Peyer's patch (tissue), 4 donors: Measurements from ENCODE around the gene ALPI. TPM values are rescaled to one million over a fixed set of nuclear protein-coding genes. Genes with fewer than 3 reads are reported as not detected.
"Not testable (repeated sequence)": the region's sequence is repeated elsewhere in the genome, so short reads cannot be mapped to it uniquely, and the experiment has no call there.

Source experiments
- DNase-seq, 3 donors: peaks; one replicate each; pipeline ENCODE4 v3.0.0-alpha.2; 2017 to 2019
- H3K27ac ChIP-seq, 4 donors: fragments of 200-600 bp; sonication (generic); one replicate each; pipeline ENCODE4 v1.5.1; 2016 to 2019
- H3K27me3 ChIP-seq, 2 donors: fragments of 200-600 bp; sonication (generic); one replicate each; pipeline ENCODE4 v1.5.1; 2019
- H3K36me3 ChIP-seq, 3 donors: fragments of 200-600 bp; sonication (generic); one replicate each; pipeline ENCODE4 v1.5.1; 2016 to 2019
- H3K4me1 ChIP-seq, 4 donors: fragments of 200-600 bp; sonication (generic); one replicate each; pipeline ENCODE4 v1.5.1; 2016 to 2019
- H3K4me3 ChIP-seq, 4 donors: fragments of 200-600 bp; sonication (generic); 1 replicate in 3 of 4; 2 replicates in 1 of 4; pipeline ENCODE4 v1.5.1; 2016 to 2019; ENCODE audit warnings: mild to moderate bottlenecking in 1 of 4
- H3K9me3 ChIP-seq, 4 donors: fragments of 200-600 bp; sonication (generic); one replicate each; pipeline ENCODE4 v1.5.1; 2016 to 2019; ENCODE audit warnings: mild to moderate bottlenecking in 1 of 4
- CTCF ChIP-seq, 6 experiments: fragments of 450-650 bp in 4 of 6; fragments of 200-600 bp in 2 of 6; sonication (generic) in 1 of 6; IDR thresholded peaks; one replicate each; pipeline ENCODE4 v1.5.1; 2017 to 2019; ENCODE audit warnings: antibody characterized with exemption in 6 of 6, mild to moderate bottlenecking in 3 of 6, moderate library complexity in 1 of 6
- POLR2A ChIP-seq, 2 donors: fragments of 450-650 bp; IDR thresholded peaks; one replicate each; pipeline ENCODE4 v1.5.1; 2017; ENCODE audit warnings: antibody characterized with exemption in 2 of 2, mild to moderate bottlenecking in 2 of 2, moderate library complexity in 2 of 2
- total RNA-seq, 4 donors: library from RNA; depleted of rRNA; stranded (reverse); fragments of >200 nt; gene quantifications; one replicate each; pipeline ENCODE4 v1.1.0, GENCODE V29; 2016

Gene ALPI
- total RNA-seq, result 100 to 1,000 TPM in 3 of 4 donors, 10 to 100 TPM in 1; 22.3 to 473 (median 350) TPM

GRCh38 chr2:232455426-232456255, at the start of gene ALPI:
Gene ALPI, plus strand, starts transcription at chr2:232456153. Its CDS starts 47 bp downstream, at chr2:232456200.
- H3K4me3 ChIP-seq, result peak within 1 kb of the TSS in 3 of 4 donors; percentile 14 to 55 (median 54)
- DNase-seq, result peak in 2 of 3 donors; percentile 91 to 92
- TF ChIP-seq POLR2A (IDR thresholded peaks at IDR 0.05) (peak; percentile 89 to 94), CTCF (IDR thresholded peaks at IDR 0.05) (no peak)
- H3K4me1 ChIP-seq, result no peaks in the 10 kb centered on the region
- peak within 1 kb of the TSS in 3 of 4 donors; percentile 53 to 94 (median 84) for H3K27ac ChIP-seq
- H3K36me3 ChIP-seq, result no peaks in the 10 kb centered on the region
- H3K9me3 ChIP-seq, result no peaks in the 10 kb centered on the region
- H3K27me3 ChIP-seq, result no peaks in the 10 kb centered on the region

- DNase-seq, result no peak
Observed at GRCh38 chr2:232406556-232407310, 49.2 kb upstream of the ALPI start, which contains the start of gene ALPG. Gene ALPG, plus strand, starts transcription at chr2:232406844. Its CDS starts 51 bp downstream, at chr2:232406895.

DNA sequence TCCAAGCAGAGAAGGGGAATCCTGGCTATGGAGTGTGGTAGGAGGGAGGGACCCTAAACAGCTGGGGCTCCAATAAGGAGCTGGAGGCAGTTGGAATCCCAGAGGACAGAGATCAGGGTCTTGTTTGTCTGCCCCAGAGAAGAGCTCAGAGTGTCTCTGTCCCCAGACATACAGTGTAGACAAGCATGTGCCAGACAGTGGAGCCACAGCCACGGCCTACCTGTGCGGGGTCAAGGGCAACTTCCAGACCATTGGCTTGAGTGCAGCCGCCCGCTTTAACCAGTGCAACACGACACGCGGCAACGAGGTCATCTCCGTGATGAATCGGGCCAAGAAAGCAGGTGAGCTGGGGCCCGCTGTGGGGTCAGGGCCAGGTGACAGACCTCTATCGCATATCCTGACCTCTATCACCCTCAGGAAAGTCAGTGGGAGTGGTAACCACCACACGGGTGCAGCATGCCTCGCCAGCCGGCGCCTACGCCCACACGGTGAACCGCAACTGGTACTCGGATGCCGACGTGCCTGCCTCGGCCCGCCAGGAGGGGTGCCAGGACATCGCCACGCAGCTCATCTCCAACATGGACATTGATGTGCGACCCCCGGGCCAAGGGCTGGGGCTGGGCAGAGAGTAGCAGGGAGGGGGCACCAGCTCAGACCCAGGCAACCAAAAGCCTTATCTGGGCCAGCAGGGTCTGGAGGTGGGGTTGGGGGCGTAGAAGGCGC, 48.4 kb upstream of the ALPI start:
- not testable (repeated sequence) for H3K4me1 ChIP-seq, H3K27me3 ChIP-seq, H3K27ac ChIP-seq, H3K9me3 ChIP-seq, H3K4me3 ChIP-seq, H3K36me3 ChIP-seq, DNase-seq

More at GRCh38 chr2:232406556-232407310, 49.2 kb upstream of the ALPI start, which contains the start of gene ALPG:
- Histone ChIP-seq H3K36me3 (no peaks in the 10 kb centered on the region), H3K4me1 (no peaks in the 10 kb centered on the region), H3K9me3 (no peaks in the 10 kb centered on the region), H3K4me3 (no peak within 1 kb of the TSS), H3K27ac (no peak within 1 kb of the TSS), H3K27me3 (no peaks in the 10 kb centered on the region)
- no peak for TF ChIP-seq CTCF (IDR thresholded peaks at IDR 0.05)
- TF ChIP-seq POLR2A (IDR thresholded peaks at IDR 0.05), result no peak

DNA sequence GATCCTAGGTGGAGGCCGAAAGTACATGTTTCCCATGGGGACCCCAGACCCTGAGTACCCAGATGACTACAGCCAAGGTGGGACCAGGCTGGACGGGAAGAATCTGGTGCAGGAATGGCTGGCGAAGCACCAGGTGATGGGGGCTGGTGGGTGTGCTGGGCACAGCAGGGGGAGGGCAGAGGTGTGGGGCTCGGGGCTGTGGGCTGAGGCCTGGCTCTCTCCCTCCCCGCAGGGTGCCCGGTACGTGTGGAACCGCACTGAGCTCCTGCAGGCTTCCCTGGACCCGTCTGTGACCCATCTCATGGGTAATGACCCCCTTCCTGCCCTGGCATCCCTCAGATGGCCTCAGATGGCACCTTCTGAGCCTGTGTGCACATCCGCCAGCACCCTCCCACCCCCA, 47.7 kb upstream of the ALPI start:
- H3K4me3 ChIP-seq, H3K27ac ChIP-seq, H3K27me3 ChIP-seq, H3K9me3 ChIP-seq, DNase-seq, H3K4me1 ChIP-seq, H3K36me3 ChIP-seq: not testable (repeated sequence)

- not testable (repeated sequence) for H3K27ac ChIP-seq, DNase-seq, H3K9me3 ChIP-seq, H3K4me1 ChIP-seq, H3K36me3 ChIP-seq, H3K27me3 ChIP-seq, H3K4me3 ChIP-seq
Observed at GRCh38 chr2:232409617-232410016, 46.3 kb upstream of the ALPI start.

DNA sequence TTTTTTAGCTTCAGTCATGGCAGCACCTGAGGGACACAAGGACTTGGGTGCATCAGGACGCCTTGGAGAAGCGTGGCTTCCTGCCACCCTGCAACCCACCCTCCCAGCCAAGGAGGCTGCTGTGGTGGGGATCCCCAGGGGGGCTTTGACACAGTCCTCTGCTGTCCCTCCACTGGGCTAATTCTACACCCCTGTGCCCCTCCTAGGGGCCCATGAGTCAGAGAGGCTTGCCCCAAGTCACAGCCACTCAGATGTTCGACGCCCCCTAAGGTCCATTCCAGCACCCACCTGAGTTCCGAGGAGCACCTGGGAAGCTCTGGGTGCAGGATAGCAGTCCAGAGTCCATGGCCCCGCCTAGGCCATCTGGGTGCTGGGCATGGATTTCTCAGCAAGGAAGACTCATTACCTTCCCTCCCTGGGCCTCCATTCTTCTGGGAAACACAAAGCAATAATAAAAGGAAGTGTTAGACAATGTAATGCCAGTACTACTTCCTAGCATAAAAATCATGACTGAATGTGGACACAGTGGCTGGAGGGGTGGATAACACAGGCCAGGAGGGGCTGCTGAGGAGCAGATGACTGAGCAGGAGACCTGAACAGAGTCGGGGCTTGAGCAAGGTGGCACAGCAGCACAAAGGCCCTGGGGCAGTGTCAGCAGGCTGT, 45.6 kb upstream of the ALPI start:
- Histone ChIP-seq H3K4me1 (no peaks in the 10 kb centered on the region), H3K27ac (no peak overlapping the region), H3K27me3 (no peaks in the 10 kb centered on the region), H3K4me3 (no peak overlapping the region), H3K36me3 (no peaks in the 10 kb centered on the region), H3K9me3 (no peaks in the 10 kb centered on the region)
- peak in 2 of 3 donors; percentile 60 to 64 for DNase-seq
- no peak for TF ChIP-seq POLR2A (IDR thresholded peaks at IDR 0.05)
- TF ChIP-seq CTCF (IDR thresholded peaks at IDR 0.05), result no peak
